Right atrium auricular region (tissue), 2 donors: Measurements from ENCODE around the gene PSMC3IP. TPM values are rescaled to one million over a fixed set of nuclear protein-coding genes. Genes with fewer than 3 reads are reported as not detected.
"Not testable (repeated sequence)": the region's sequence is repeated elsewhere in the genome, so short reads cannot be mapped to it uniquely, and the experiment has no call there.

Experiments used
- DNase-seq: peaks from one replicate; pipeline ENCODE4 v3.0.0-alpha.2; 2019; ENCODE audit warnings: low spot score
- H3K27ac ChIP-seq, 2 donors: fragments of 200-600 bp; sonication (generic); 1 replicate in 1 of 2; 2 replicates in 1 of 2; pipeline ENCODE4 v1.5.1; 2016 to 2019
- H3K27me3 ChIP-seq, 2 donors: fragments of 200-600 bp; sonication (generic); one replicate each; pipeline versions ENCODE4 v1.5.1 to v1.6.0; 2017 to 2019
- H3K36me3 ChIP-seq: fragments of 200-600 bp; sonication (generic); one replicate; pipeline ENCODE4 v1.5.1; 2016
- H3K4me1 ChIP-seq, 2 donors: fragments of 200-600 bp; sonication (generic); one replicate each; pipeline versions ENCODE4 v1.5.1 to v1.6.0; 2017 to 2019
- H3K4me3 ChIP-seq, 2 donors: fragments of 200-600 bp; sonication (generic); 1 replicate in 1 of 2; 2 replicates in 1 of 2; pipeline ENCODE4 v1.5.1; 2017 to 2019; ENCODE audit warnings: mild to moderate bottlenecking in 1 of 2, moderate library complexity in 1 of 2
- H3K9me3 ChIP-seq, 2 donors: fragments of 200-600 bp; sonication (generic); one replicate each; pipeline ENCODE4 v1.5.1; 2019
- total RNA-seq, 2 donors: library from RNA; depleted of rRNA; stranded (reverse); fragments of >200 nt; gene quantifications; one replicate each; pipeline ENCODE4 v1.1.0, GENCODE V29; 2016
- TF ChIP-seq, protein P1 (sequence below), 2 donors: fragments of 200-600 bp; sonication (generic); IDR thresholded peaks; one replicate each; pipeline ENCODE4 v1.5.1; 2019; ENCODE audit warnings: antibody characterized with exemption in 2 of 2

The PSMC3IP gene
- total RNA-seq, 2 donors from 2014 or later, result 1.2 to 1.6 TPM

DNA sequence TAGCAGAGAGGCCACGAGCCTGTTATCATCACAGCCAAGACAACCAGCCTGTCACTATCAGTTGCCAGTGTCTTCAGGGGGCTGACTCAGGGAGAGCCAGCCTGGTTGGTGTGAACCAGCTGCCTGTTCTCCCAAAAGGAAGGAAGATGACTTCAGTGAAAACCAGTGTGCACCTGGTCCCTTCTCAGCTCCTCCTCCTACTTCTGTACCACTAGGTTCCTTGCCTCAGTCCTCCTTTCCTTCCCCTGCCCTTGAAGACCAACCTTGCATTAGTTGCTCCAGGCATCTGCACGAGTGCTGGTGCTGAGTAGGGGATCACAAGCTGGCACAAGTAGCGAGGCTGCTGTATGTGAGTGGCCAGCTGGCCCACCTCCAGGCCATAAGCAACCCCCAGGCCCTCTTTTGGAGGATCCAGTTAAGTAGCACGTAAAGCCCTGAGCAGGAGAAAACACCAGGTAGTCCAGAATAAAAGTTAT lies 40.5 kb upstream of the PSMC3IP start:
- no peak for DNase-seq
- Histone ChIP-seq H3K4me3 (no peak overlapping the region), H3K27ac (peak overlapping the region; percentile 65 to 67), H3K27me3 (no peaks in the 10 kb centered on the region), H3K4me1 (peaks cover 0 to 11% of the 10 kb centered on the region in 2 donors), H3K9me3 (no peaks in the 10 kb centered on the region), H3K36me3 (peaks cover 27% of the 10 kb centered on the region)
- TF ChIP-seq, protein P1, sequence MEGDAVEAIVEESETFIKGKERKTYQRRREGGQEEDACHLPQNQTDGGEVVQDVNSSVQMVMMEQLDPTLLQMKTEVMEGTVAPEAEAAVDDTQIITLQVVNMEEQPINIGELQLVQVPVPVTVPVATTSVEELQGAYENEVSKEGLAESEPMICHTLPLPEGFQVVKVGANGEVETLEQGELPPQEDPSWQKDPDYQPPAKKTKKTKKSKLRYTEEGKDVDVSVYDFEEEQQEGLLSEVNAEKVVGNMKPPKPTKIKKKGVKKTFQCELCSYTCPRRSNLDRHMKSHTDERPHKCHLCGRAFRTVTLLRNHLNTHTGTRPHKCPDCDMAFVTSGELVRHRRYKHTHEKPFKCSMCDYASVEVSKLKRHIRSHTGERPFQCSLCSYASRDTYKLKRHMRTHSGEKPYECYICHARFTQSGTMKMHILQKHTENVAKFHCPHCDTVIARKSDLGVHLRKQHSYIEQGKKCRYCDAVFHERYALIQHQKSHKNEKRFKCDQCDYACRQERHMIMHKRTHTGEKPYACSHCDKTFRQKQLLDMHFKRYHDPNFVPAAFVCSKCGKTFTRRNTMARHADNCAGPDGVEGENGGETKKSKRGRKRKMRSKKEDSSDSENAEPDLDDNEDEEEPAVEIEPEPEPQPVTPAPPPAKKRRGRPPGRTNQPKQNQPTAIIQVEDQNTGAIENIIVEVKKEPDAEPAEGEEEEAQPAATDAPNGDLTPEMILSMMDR (IDR thresholded peaks at IDR 0.05), result no peak

DNA sequence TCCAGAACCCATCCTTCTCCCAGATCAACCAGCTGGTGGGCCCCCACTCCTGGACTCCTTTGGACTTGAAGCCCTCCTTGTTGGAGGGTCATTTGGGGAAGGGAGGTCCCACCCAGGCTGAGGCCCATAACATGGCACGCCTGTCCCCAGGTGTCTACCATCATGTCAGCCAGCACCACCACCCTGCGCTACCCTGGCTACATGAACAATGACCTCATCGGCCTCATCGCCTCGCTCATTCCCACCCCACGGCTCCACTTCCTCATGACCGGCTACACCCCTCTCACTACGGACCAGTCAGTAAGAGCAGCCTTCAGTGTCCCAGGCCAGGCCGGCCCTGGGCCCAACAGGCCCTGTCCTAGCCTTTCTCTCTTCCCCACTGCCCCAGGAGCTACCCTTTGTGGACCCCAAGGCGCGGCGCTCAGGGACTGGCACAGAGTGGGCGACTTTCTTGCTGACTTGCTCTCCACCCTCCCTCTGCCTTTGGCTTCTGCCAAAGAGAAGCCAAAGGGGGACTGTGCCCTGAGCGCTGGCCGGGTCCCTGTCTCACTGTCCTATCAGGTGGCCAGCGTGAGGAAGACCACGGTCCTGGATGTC lies 36.3 kb upstream of the PSMC3IP start:
- no peak overlapping the region for H3K27ac ChIP-seq
- no peak for DNase-seq

GRCh38 chr17:42612013-42612412 lies 34.5 kb upstream of the PSMC3IP start:
- DNase-seq, result no peak
- H3K27ac ChIP-seq, result no peak overlapping the region
- peaks cover 39% of the 10 kb centered on the region for H3K36me3 ChIP-seq
- H3K4me3 ChIP-seq, result no peak overlapping the region
- TF ChIP-seq, protein P1 (IDR thresholded peaks at IDR 0.05), result no peak
- no peaks in the 10 kb centered on the region for H3K9me3 ChIP-seq
- peaks cover 0 to 24% of the 10 kb centered on the region in 2 donors for H3K4me1 ChIP-seq
- no peaks in the 10 kb centered on the region for H3K27me3 ChIP-seq

More for the DNA sequence above, 36.3 kb upstream of the PSMC3IP start:
- TF ChIP-seq, protein P1 (IDR thresholded peaks at IDR 0.05), result no peak
- Histone ChIP-seq H3K4me1 (peaks cover 0 to 18% of the 10 kb centered on the region in 2 donors), H3K36me3 (peaks cover 39% of the 10 kb centered on the region), H3K27me3 (no peaks in the 10 kb centered on the region), H3K9me3 (no peaks in the 10 kb centered on the region), H3K4me3 (no peak overlapping the region)

DNA sequence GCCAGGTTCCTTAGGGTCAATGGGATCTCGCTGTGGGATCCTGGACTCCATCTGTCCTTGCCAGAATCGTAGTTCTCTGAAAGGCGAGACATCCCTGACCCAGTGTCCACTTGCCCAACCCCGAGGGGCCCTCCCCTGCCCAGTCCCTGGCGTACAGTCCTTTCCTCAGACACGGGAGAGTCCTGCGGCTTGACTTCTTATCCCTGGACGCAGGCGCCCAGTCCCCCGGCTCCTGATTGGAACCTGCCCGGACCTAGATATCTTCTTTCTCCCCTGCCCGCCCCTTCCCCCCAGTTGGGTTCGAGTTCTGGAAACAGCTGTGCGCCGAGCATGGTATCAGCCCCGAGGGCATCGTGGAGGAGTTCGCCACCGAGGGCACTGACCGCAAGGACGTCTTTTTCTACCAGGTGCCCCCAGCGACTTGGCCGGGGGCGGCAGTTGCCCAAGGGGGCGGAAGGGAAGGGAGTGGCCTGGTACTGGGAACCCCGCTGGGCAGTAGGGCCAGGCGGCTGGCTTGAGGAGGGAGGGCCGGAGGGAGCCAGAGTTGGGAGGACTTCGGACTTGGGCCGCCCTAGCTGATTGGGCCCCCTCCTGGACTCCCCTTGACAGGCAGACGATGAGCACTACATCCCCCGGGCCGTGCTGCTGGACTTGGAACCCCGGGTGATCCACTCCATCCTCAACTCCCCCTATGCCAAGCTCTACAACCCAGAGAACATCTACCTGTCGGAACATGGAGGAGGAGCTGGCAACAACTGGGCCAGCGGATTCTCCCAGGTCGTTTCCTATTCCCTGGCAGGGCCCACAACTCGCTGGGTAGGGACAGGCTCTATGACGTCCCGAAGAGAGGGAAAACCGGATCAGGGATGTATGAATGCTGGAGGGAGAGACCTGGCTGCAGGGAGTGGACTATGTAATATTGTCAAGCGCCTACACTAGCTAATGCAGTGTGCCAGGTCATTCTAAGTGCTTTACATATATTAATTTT lies 32.6 kb upstream of the PSMC3IP start:
- not testable (repeated sequence) for DNase-seq, H3K9me3 ChIP-seq, H3K27me3 ChIP-seq
- H3K36me3 ChIP-seq, result peaks cover 32% of the 10 kb centered on the region
- peak overlapping the region; percentile 85 to 89 for H3K27ac ChIP-seq
- H3K4me3 ChIP-seq, result peak overlapping the region; percentile 45 to 91
- peaks cover 0 to 40% of the 10 kb centered on the region in 2 donors for H3K4me1 ChIP-seq

GRCh38 chr17:42609182-42609813 lies 31.8 kb upstream of the PSMC3IP start, which contains the start of the genes RETREG3 and TUBG1:
RETREG3 (minus strand) TSS chr17:42609374; CDS start chr17:42609324, 50 bp downstream.
TUBG1 (plus strand) TSS chr17:42609683; CDS start chr17:42609738, 55 bp downstream.
- no peaks in the 10 kb centered on the region for H3K9me3 ChIP-seq
- H3K4me1 ChIP-seq, result peaks cover 0 to 46% of the 10 kb centered on the region in 2 donors
- H3K4me3 ChIP-seq, result peak within 1 kb of the TSS; percentile 88 to 91
- TF ChIP-seq, protein P1 (IDR thresholded peaks at IDR 0.05), result peak in 1 of 2 donors; percentile 50
- H3K27me3 ChIP-seq, result no peaks in the 10 kb centered on the region
- H3K36me3 ChIP-seq, result peaks cover 24% of the 10 kb centered on the region
- peak; percentile 98 for DNase-seq
- H3K27ac ChIP-seq, result peak within 1 kb of the TSS; percentile 89 to 94
